Gastroesophageal sphincter (tissue), 4 donors: ENCODE results near the gene DNM3. TPM values are rescaled to one million over a fixed set of nuclear protein-coding genes. Genes with fewer than 3 reads are reported as not detected.
A peak's percentile ranks its signal among the peaks of the same experiment; 100 is the strongest.

Source experiments
- ATAC-seq: fragments of 150-250 bp; one replicate; pipeline ENCODE4 v1.9.1; 2016; ENCODE audit warnings: mild to moderate bottlenecking, moderate library complexity
- H3K27ac ChIP-seq, 4 donors: fragments of 200-600 bp; sonication (generic) in 3 of 4; 1 replicate in 3 of 4; 2 replicates in 1 of 4; pipeline ENCODE4 v1.5.1; 2016 to 2019
- H3K27me3 ChIP-seq: fragments of 200-600 bp; sonication (generic); one replicate; pipeline ENCODE4 v1.5.1; 2019
- H3K36me3 ChIP-seq, 2 donors: fragments of 200-600 bp; sonication (generic); one replicate each; pipeline ENCODE4 v1.5.1; 2019; ENCODE audit warnings: control low read depth in 1 of 2
- H3K4me1 ChIP-seq, 3 donors: fragments of 200-600 bp; sonication (generic); 1 replicate in 2 of 3; 2 replicates in 1 of 3; pipeline ENCODE4 v1.5.1; 2016 to 2019; ENCODE audit warnings: control low read depth in 2 of 3
- H3K4me3 ChIP-seq, 2 donors: fragments of 200-600 bp; sonication (generic); one replicate each; pipeline ENCODE4 v1.5.1; 2019; ENCODE audit warnings: mild to moderate bottlenecking in 1 of 2, moderate library complexity in 1 of 2
- H3K9me3 ChIP-seq, 3 donors: fragments of 200-600 bp; sonication (generic); one replicate each; pipeline ENCODE4 v1.5.1; 2017 to 2019; ENCODE audit warnings: control low read depth in 2 of 3
- CTCF ChIP-seq, 4 experiments: fragments of 200-600 bp in 2 of 4; fragments of 450-650 bp in 2 of 4; sonication (generic) in 1 of 4; IDR thresholded peaks; one replicate each; pipeline ENCODE4 v1.5.1; 2017 to 2019; ENCODE audit warnings: antibody characterized with exemption in 4 of 4, mild to moderate bottlenecking in 2 of 4, moderate library complexity in 2 of 4
- EP300 ChIP-seq: sonication (generic); formaldehyde crosslinking; IDR thresholded peaks from one replicate; pipeline ENCODE4 v1.6.1; 2017; ENCODE audit warnings: antibody characterized with exemption, mild to moderate bottlenecking
- POLR2A ChIP-seq, 2 donors: fragments of 450-650 bp; IDR thresholded peaks; one replicate each; pipeline ENCODE4 v1.6.1; 2017; ENCODE audit warnings: antibody characterized with exemption in 2 of 2, mild to moderate bottlenecking in 2 of 2, moderate library complexity in 1 of 2
- POLR2AphosphoS5 ChIP-seq: sonication (generic); formaldehyde crosslinking; IDR thresholded peaks from one replicate; pipeline ENCODE4 v1.6.1; 2017; ENCODE audit warnings: antibody characterized with exemption
- WGBS, 2 donors: methylation state at CpG; one replicate each; pipeline ENCODE4 v1.1.5; 2018; ENCODE audit warnings: low coverage in 1 of 2; 5-methylcytosine and 5-hydroxymethylcytosine counted together
- total RNA-seq, 4 donors: library from RNA; depleted of rRNA; stranded (reverse); fragments of >200 nt; gene quantifications; one replicate each; pipeline ENCODE4 v1.1.0, GENCODE V29; 2016

The DNM3 gene
- total RNA-seq, 4 donors from 2014 or later = 1.9 to 5.0 (median 3.9) TPM

- ATAC-seq = peak; percentile 82
- Histone ChIP-seq H3K27ac (peak overlapping the region in 2 of 4 donors; percentile 27 to 48), H3K9me3 (no peaks in the 10 kb centered on the region), H3K36me3 (no peaks in the 10 kb centered on the region), H3K27me3 (no peaks in the 10 kb centered on the region), H3K4me1 (peaks cover 0 to 17% (median 2%) of the 10 kb centered on the region in 3 donors), H3K4me3 (no peak overlapping the region)
- TF ChIP-seq CTCF (IDR thresholded peaks at IDR 0.05) (no peak), POLR2AphosphoS5 (peak; percentile 84), EP300 (no peak)
Observed at GRCh38 chr1:172287208-172287607, 445.9 kb downstream of the DNM3 start.

- Histone ChIP-seq H3K27me3 (no peaks in the 10 kb centered on the region), H3K27ac (no peak overlapping the region), H3K4me1 (peaks cover 0 to 26% (median 2%) of the 10 kb centered on the region in 3 donors), H3K4me3 (no peak overlapping the region), H3K9me3 (no peaks in the 10 kb centered on the region), H3K36me3 (no peaks in the 10 kb centered on the region)
- WGBS, 2 donors = 76 to 78% methylated on average over 4 of the region's 4 CpGs
- no peak for ATAC-seq
- TF ChIP-seq CTCF (IDR thresholded peaks at IDR 0.05) (no peak), POLR2A (IDR thresholded peaks at IDR 0.05) (no peak), POLR2AphosphoS5 (no peak), EP300 (no peak)
Observed at GRCh38 chr1:172288581-172288980, 447.3 kb downstream of the DNM3 start.

GRCh38 chr1:172289448-172289847 is 448.1 kb downstream of the DNM3 start:
- Histone ChIP-seq H3K4me1 (peaks cover 0 to 29% (median 2%) of the 10 kb centered on the region in 3 donors), H3K27me3 (no peaks in the 10 kb centered on the region), H3K36me3 (no peaks in the 10 kb centered on the region), H3K27ac (no peak overlapping the region), H3K9me3 (no peaks in the 10 kb centered on the region), H3K4me3 (no peak overlapping the region)
- no peak for TF ChIP-seq POLR2AphosphoS5
- no peak for TF ChIP-seq EP300
- TF ChIP-seq POLR2A (IDR thresholded peaks at IDR 0.05) = no peak
- no peak for TF ChIP-seq CTCF (IDR thresholded peaks at IDR 0.05)
- 86 to 95% methylated on average over 2 of the region's 2 CpGs for WGBS, 2 donors
- no peak for ATAC-seq

DNA sequence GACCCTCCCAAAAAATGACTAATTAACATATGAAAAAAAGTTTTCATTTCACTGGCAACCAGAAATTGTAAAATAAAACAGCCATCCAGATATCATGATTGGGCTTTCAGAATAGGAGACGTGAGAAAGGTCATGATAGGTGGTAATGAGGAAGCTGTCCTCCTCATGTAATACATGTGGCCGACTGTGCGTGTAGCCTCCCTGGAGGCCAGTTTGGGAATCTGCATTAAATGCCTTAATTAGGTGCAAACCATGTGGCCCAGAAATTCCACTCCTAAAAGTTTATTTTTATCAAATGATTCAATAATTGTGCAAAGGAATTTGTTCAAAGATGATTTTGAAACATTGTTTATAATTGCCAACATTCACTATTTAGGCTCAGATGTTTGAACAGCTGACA is 451.5 kb downstream of the DNM3 start:
- H3K36me3 ChIP-seq = no peaks in the 10 kb centered on the region
- H3K4me3 ChIP-seq = no peak overlapping the region
- peaks cover 0 to 12% (median 0%) of the 10 kb centered on the region in 3 donors for H3K4me1 ChIP-seq
- H3K27ac ChIP-seq = no peak overlapping the region
- no peaks in the 10 kb centered on the region for H3K27me3 ChIP-seq
- H3K9me3 ChIP-seq = no peaks in the 10 kb centered on the region
- no peak for ATAC-seq
- 61 to 69% methylated on average over 3 of the region's 3 CpGs for WGBS, 2 donors
- TF ChIP-seq EP300 = no peak

- ATAC-seq = no peak
- Histone ChIP-seq H3K9me3 (no peaks in the 10 kb centered on the region), H3K4me3 (no peak overlapping the region), H3K36me3 (no peaks in the 10 kb centered on the region), H3K4me1 (peaks cover 0 to 12% (median 0%) of the 10 kb centered on the region in 3 donors), H3K27me3 (no peaks in the 10 kb centered on the region), H3K27ac (no peak overlapping the region)
- WGBS, 2 donors = 23 to 55% methylated on average over 1 to 2 of the region's 2 CpGs
- TF ChIP-seq POLR2AphosphoS5 (no peak), POLR2A (IDR thresholded peaks at IDR 0.05) (no peak), CTCF (IDR thresholded peaks at IDR 0.05) (no peak), EP300 (no peak)
Observed at GRCh38 chr1:172293429-172293828, 452.1 kb downstream of the DNM3 start.
